SU-DHL-6 (cell line): ENCODE measurements around the gene KCNJ9.

Experiments
- H2AFZ ChIP-seq: fragments of 200-600 bp; sonication (generic); 2 replicates; pipeline ENCODE4 v1.6.1; 2014; ENCODE audit warnings: low read depth, mild to moderate bottlenecking, moderate library complexity, mixed read lengths, antibody characterized with exemption, low read length; ENCODE audit not compliant: severe bottlenecking
- H3F3A ChIP-seq: fragments of 200-600 bp; shearing (Covaris generic); 2 replicates; pipeline ENCODE4 v1.6.0; 2016; ENCODE audit warnings: antibody characterized with exemption, mild to moderate bottlenecking; ENCODE audit not compliant: insufficient read depth
- H3K27ac ChIP-seq: fragments of 200-600 bp; sonication (generic); 2 replicates; pipeline ENCODE4 v1.5.1; 2016; ENCODE audit warnings: low read depth, mild to moderate bottlenecking, low read length, moderate library complexity, mixed read lengths
- H3K27me3 ChIP-seq: fragments of 200-600 bp; sonication (generic), shearing (Covaris generic); 2 replicates; pipeline ENCODE4 v1.6.0; 2014; ENCODE audit warnings: mild to moderate bottlenecking, low read length
- H3K36me3 ChIP-seq: fragments of 200-600 bp; sonication (generic); 2 replicates; pipeline ENCODE4 v1.6.1; 2014; ENCODE audit warnings: mild to moderate bottlenecking, low read length, mixed read lengths
- H3K4me2 ChIP-seq: fragments of 300-600, 200-600 bp; shearing (Covaris generic), sonication (generic); 2 replicates; pipeline ENCODE4 v1.6.0; 2014; ENCODE audit warnings: low read length, low read depth, mild to moderate bottlenecking; ENCODE audit not compliant: poor library complexity, severe bottlenecking
- H3K4me3 ChIP-seq: fragments of 200-600 bp; sonication (generic); 2 replicates; pipeline ENCODE4 v1.5.1; 2014; ENCODE audit warnings: antibody characterized with exemption, low read length, mild to moderate bottlenecking, mixed read lengths; ENCODE audit not compliant: insufficient read depth, poor library complexity, severe bottlenecking
- H3K79me2 ChIP-seq: fragments of 200-600 bp; sonication (generic); 2 replicates; pipeline ENCODE4 v1.6.1; 2014; ENCODE audit warnings: mild to moderate bottlenecking, low read length, moderate library complexity; ENCODE audit not compliant: insufficient read depth
- H3K9ac ChIP-seq: fragments of 200-600 bp; sonication (generic); 2 replicates; pipeline ENCODE4 v1.7.0; 2014; ENCODE audit warnings: mild to moderate bottlenecking, low read length
- H3K9me2 ChIP-seq: fragments of 200-600 bp; sonication (generic); replicated peaks from 2 replicates; pipeline ENCODE4 v1.6.1; 2014; ENCODE audit warnings: low read length; ENCODE audit not compliant: insufficient read depth
- H3K9me3 ChIP-seq: fragments of 200-600 bp; sonication (generic); 2 replicates; pipeline ENCODE4 v1.6.1; 2014; ENCODE audit warnings: low read length, mixed read lengths; ENCODE audit not compliant: insufficient read depth
- H4K20me1 ChIP-seq: fragments of 200-600 bp; sonication (generic); 2 replicates; pipeline ENCODE4 v1.6.1; 2014; ENCODE audit warnings: low read depth, mild to moderate bottlenecking, antibody characterized with exemption, low read length, moderate library complexity, mixed read lengths
- EZH2phosphoT487 ChIP-seq: fragments of 200-600 bp; sonication (generic), shearing (Covaris generic); conservative IDR thresholded peaks from 2 replicates; pipeline ENCODE4 v1.6.1; 2018; ENCODE audit warnings: mild to moderate bottlenecking, antibody characterized with exemption, low read length, moderate library complexity, mixed read lengths
- TF ChIP-seq, protein P1 (sequence below): fragments of 200-600 bp; sonication (generic); IDR thresholded peaks from one replicate; pipeline ENCODE4 v1.5.1; 2017; ENCODE audit warnings: antibody characterized with exemption, mild to moderate bottlenecking, low read length, moderate library complexity; ENCODE audit not compliant: insufficient read depth, poor library complexity, severe bottlenecking

KCNJ9 gene

DNA sequence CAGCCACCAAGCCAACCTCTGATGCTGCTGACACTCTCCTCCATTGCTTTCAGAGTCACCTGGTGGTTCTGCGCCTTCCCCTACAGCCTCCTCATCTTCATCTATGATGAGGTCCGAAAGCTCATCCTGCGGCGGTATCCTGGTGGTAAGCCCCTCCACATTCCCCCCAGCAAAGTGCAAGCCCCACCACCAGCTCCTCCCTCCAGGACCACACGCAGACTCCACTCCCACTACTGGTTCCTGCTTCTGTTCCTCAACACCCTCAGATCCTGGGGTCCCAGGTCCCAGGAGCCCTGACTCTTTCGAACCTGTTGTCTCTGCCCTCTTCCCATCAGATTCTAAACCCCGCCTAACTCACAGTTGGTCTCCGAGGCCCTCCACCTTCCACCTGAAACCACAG lies 58.5 kb downstream of the KCNJ9 start:
- no peak for TF ChIP-seq EZH2phosphoT487
- TF ChIP-seq, protein P1, sequence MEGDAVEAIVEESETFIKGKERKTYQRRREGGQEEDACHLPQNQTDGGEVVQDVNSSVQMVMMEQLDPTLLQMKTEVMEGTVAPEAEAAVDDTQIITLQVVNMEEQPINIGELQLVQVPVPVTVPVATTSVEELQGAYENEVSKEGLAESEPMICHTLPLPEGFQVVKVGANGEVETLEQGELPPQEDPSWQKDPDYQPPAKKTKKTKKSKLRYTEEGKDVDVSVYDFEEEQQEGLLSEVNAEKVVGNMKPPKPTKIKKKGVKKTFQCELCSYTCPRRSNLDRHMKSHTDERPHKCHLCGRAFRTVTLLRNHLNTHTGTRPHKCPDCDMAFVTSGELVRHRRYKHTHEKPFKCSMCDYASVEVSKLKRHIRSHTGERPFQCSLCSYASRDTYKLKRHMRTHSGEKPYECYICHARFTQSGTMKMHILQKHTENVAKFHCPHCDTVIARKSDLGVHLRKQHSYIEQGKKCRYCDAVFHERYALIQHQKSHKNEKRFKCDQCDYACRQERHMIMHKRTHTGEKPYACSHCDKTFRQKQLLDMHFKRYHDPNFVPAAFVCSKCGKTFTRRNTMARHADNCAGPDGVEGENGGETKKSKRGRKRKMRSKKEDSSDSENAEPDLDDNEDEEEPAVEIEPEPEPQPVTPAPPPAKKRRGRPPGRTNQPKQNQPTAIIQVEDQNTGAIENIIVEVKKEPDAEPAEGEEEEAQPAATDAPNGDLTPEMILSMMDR: no peak
- no peak overlapping the region for H3K9ac ChIP-seq

More for the DNA sequence above, 58.5 kb downstream of the KCNJ9 start:
- Histone ChIP-seq H3K27ac (no peak overlapping the region), H3K79me2 (no peaks in the 10 kb centered on the region), H3F3A (no peaks in the 10 kb centered on the region), H3K9me3 (no peaks in the 10 kb centered on the region), H3K27me3 (no peaks in the 10 kb centered on the region), H3K9me2 (no peaks in the 10 kb centered on the region), H4K20me1 (no peaks in the 10 kb centered on the region), H3K36me3 (no peaks in the 10 kb centered on the region), H3K4me3 (no peak overlapping the region), H2AFZ (no peak overlapping the region), H3K4me2 (no peak overlapping the region)
